Heart right ventricle (tissue), 16 donors: Measurements from ENCODE around the gene GPR45. TPM values are rescaled to one million over a fixed set of nuclear protein-coding genes. Genes with fewer than 3 reads are reported as not detected.

Experiments used
- ATAC-seq, 8 donors: fragments of 200-7000 bp; cut with Tn5 transposase; one replicate each; pipeline ENCODE4 v1.9.1; 2020; ENCODE audit warnings: mild to moderate bottlenecking in 8 of 8, moderate library complexity in 8 of 8, moderate number of reproducible peaks in 1 of 8
- DNase-seq, 2 donors: peaks; one replicate each; pipeline ENCODE4 v3.0.0-alpha.2; 2020
- H3K27ac ChIP-seq, 10 donors: fragments of 200-600 bp; sonication (generic) in 2 of 10; one replicate each; pipeline versions ENCODE4 v1.5.0 to v1.8.0; 2020 to 2022; ENCODE audit warnings: mild to moderate bottlenecking in 3 of 10
- H3K27me3 ChIP-seq, 7 donors: fragments of 200-600 bp; one replicate each; pipeline ENCODE4 v1.8.0; 2021 to 2022; ENCODE audit warnings: mild to moderate bottlenecking in 2 of 7
- H3K36me3 ChIP-seq, 9 donors: fragments of 200-600 bp; sonication (generic) in 1 of 9; one replicate each; pipeline versions ENCODE4 v1.5.0 to v1.8.0; 2020 to 2022; ENCODE audit warnings: mild to moderate bottlenecking in 2 of 9
- H3K4me1 ChIP-seq, 9 donors: fragments of 200-600 bp; sonication (generic) in 1 of 9; one replicate each; pipeline versions ENCODE4 v1.5.0 to v1.8.0; 2020 to 2022; ENCODE audit warnings: mild to moderate bottlenecking in 4 of 9
- H3K4me3 ChIP-seq, 10 donors: fragments of 200-600 bp; sonication (generic) in 2 of 10; one replicate each; pipeline versions ENCODE4 v1.5.0 to v1.8.0; 2020 to 2022; ENCODE audit warnings: mild to moderate bottlenecking in 7 of 10, moderate library complexity in 2 of 10
- H3K9me3 ChIP-seq, 11 donors: fragments of 200-600 bp in 10 of 11; sonication (generic) in 2 of 11; one replicate each; pipeline versions ENCODE4 v1.5.0 to v1.8.0; 2013 to 2022; ENCODE audit warnings: mild to moderate bottlenecking in 2 of 11, control low read depth in 1 of 11, moderate library complexity in 1 of 11
- CTCF ChIP-seq, 9 donors: fragments of 200-600 bp; sonication (generic) in 2 of 9; IDR thresholded peaks; one replicate each; pipeline versions ENCODE4 v1.5.0 to v1.8.0; 2021 to 2022; ENCODE audit warnings: antibody characterized with exemption in 9 of 9, mild to moderate bottlenecking in 5 of 9, moderate library complexity in 1 of 9
- WGBS, 2 donors: extraction: QIAGEN DNeasy Blood & Tissue Kit; methylation state at CpG; one replicate each; pipeline ENCODE4 v1.1.7; 2013; ENCODE audit warnings: inconsistent platforms in 1 of 2; 5-methylcytosine and 5-hydroxymethylcytosine counted together
- intact Hi-C, 10 donors: fragments of 100-400 bp; cut with DNase I; formaldehyde crosslinking; loops; one replicate each; pipeline versions ENCODE4 v1.11.1 to v1.14.2; 2022
- polyA plus RNA-seq, 2 donors: library from polyadenylated mRNA; stranded (reverse); fragments of 200-250 nt; gene quantifications; one replicate each; pipeline ENCODE4 v1.2.3, GENCODE V29; 2013
- total RNA-seq, 10 donors: library from RNA; stranded (reverse); fragmentation: NEBNext Ultra II Directional in 3 of 10; extraction: Animal tissue kit (Norgen Biotek cat#: 25700) in 3 of 10; gene quantifications; one replicate each; pipeline versions ENCODE4 v1.2.1 to v1.2.4, GENCODE V29; 2021 to 2023
- donor health status: Arrhythmogenic right ventricular cardiomyopathy.
- donor health status: ischemic (EF 13 %, LVEDD 7.1; RV severe dilation, severe dysfunction).
- donor health status: healthy with polysubstance abuse.
- donor health status: DM: no; HTN: yes; CAD: no.
- donor health status: DM: no; HTN: no; CAD: no.
- donor health status: ischemic (EF 25% LVEDD 6.9; RV normal size, moderate dysfunction).
- donor health status: ischemic (EF 25% LVEDD 5.7; RV mildly dilated, moderate dysfunction).
- donor health status: healthy.
- donor health status: DM: yes; HTN: yes; CAD: no.
- donor health status: Ischemic cardiomyopathy.
- donor health status: ischemic (EF 35%, LVEDD 5.7; RV mildly dilated, moderate dysfunction).
- donor health status: nonischemic (EF 11% LVEDD 7.7; RV severe dilation, severe dysfunction).
- donor health status: DM: yes; HTN: yes; CAD: no.
- donor health status: PGD.
- donor health status: ischemic (EF 29% LVEDD 5.4; RV normal size, mild dysfunction).
- donor health status: nonischemic (EF 23%, LVEDD 6.1; RV moderate dilation, normal function).

GPR45 gene
- total and polyA plus RNA-seq, 12 donors = not detected

GRCh38 chr2:105242286-105242993 lies 897 bp downstream of the GPR45 start:
- no peak overlapping the region for H3K27ac ChIP-seq
- no peaks in the 10 kb centered on the region for H3K36me3 ChIP-seq
- no peak for TF ChIP-seq CTCF (IDR thresholded peaks at IDR 0.05)
- DNase-seq = no peak
- H3K27me3 ChIP-seq = peaks cover 0 to 6% (median under 1%) of the 10 kb centered on the region in 7 donors
- H3K9me3 ChIP-seq = no peaks in the 10 kb centered on the region
- intact Hi-C loops = loop anchor here in 1 of 10 donors (10.0 kb wide), 1 partner anchor 78 kb away; no protein-coding TSS in a partner anchor
- WGBS, 2 donors = 97 to 98% methylated on average over 50 of the region's 50 CpGs
- ATAC-seq = peak in 2 of 8 donors; percentile 8 to 56
- H3K4me1 ChIP-seq = peaks cover 0 to 6% (median 0%) of the 10 kb centered on the region in 9 donors
- H3K4me3 ChIP-seq = no peak overlapping the region

GRCh38 chr2:105243961-105244360 lies 2.4 kb downstream of the GPR45 start:
- no peak overlapping the region for H3K4me3 ChIP-seq

GRCh38 chr2:105244451-105244850 lies 2.9 kb downstream of the GPR45 start:
- Histone ChIP-seq H3K4me3 (no peak overlapping the region), H3K9me3 (no peaks in the 10 kb centered on the region), H3K27me3 (peaks cover 0 to 6% (median 0%) of the 10 kb centered on the region in 7 donors), H3K4me1 (no peaks in the 10 kb centered on the region), H3K27ac (no peak overlapping the region), H3K36me3 (no peaks in the 10 kb centered on the region)
- intact Hi-C loops = loop anchor here in 1 of 10 donors (10.0 kb wide), 1 partner anchor 80 kb away; no protein-coding TSS in a partner anchor
- 85 to 91% methylated on average over 3 of the region's 3 CpGs for whole genome bisulfite sequencing, 2 donors
- DNase-seq (no peak), ATAC-seq (no peak)
- no peak for TF ChIP-seq CTCF (IDR thresholded peaks at IDR 0.05)

More at GRCh38 chr2:105243961-105244360, 2.4 kb downstream of the GPR45 start:
- peaks cover 0 to 7% (median 0%) of the 10 kb centered on the region in 7 donors for H3K27me3 ChIP-seq
- no peak for ATAC-seq
- intact Hi-C loops = loop anchor here in 1 of 10 donors (10.0 kb wide), 1 partner anchor 79 kb away; no protein-coding TSS in a partner anchor
- no peak for DNase-seq
- H3K27ac ChIP-seq = no peak overlapping the region
- peak in 3 of 9 donors; percentile 12 to 16 (median 13) for TF ChIP-seq CTCF (IDR thresholded peaks at IDR 0.05)
- 52 to 66% methylated on average over 5 of the region's 5 CpGs for WGBS, 2 donors
- no peaks in the 10 kb centered on the region for H3K36me3 ChIP-seq
- H3K9me3 ChIP-seq = no peaks in the 10 kb centered on the region
- H3K4me1 ChIP-seq = no peaks in the 10 kb centered on the region

- DNase-seq (no peak), ATAC-seq (no peak)
- peaks cover 0 to 5% (median 0%) of the 10 kb centered on the region in 7 donors for H3K27me3 ChIP-seq
- no peaks in the 10 kb centered on the region for H3K9me3 ChIP-seq
- H3K4me3 ChIP-seq = no peak overlapping the region
- H3K27ac ChIP-seq = no peak overlapping the region
- H3K4me1 ChIP-seq = no peaks in the 10 kb centered on the region
- no peaks in the 10 kb centered on the region for H3K36me3 ChIP-seq
- no peak for TF ChIP-seq CTCF (IDR thresholded peaks at IDR 0.05)
- 58 to 64% methylated on average over 4 of the region's 4 CpGs for WGBS, 2 donors
- intact Hi-C loops = loop anchor here in 1 of 10 donors (10.0 kb wide), 1 partner anchor 84 kb away; no protein-coding TSS in a partner anchor
Observed at GRCh38 chr2:105248316-105249070, 7.0 kb downstream of the GPR45 start.
